Lung (tissue), 12 donors: ENCODE data around the gene ADGRL2. TPM values are rescaled to one million over a fixed set of nuclear protein-coding genes. Genes with fewer than 3 reads are reported as not detected.

Experiments
- ATAC-seq: fragments of 200-7000 bp; cut with Tn5 transposase; one replicate; pipeline ENCODE4 v1.9.1; 2020; ENCODE audit warnings: moderate number of reproducible peaks; ENCODE audit not compliant: insufficient read depth, low FRiP score
- DNase-seq, 3 donors: peaks; one replicate each; pipeline ENCODE4 v3.0.0-alpha.2; 2013 to 2017
- H3K27ac ChIP-seq, 2 donors: one replicate each; pipeline ENCODE4 v1.5.1; 2013; ENCODE audit warnings: mild to moderate bottlenecking in 2 of 2, moderate library complexity in 2 of 2, control low read depth in 1 of 2, inconsistent platforms in 1 of 2, low read depth in 1 of 2, low read length in 1 of 2
- H3K27me3 ChIP-seq, 3 donors: one replicate each; pipeline ENCODE4 v1.5.1; 2013; ENCODE audit warnings: low read length in 2 of 3; ENCODE audit not compliant: control insufficient read depth in 3 of 3, insufficient read depth in 3 of 3
- H3K36me3 ChIP-seq, 4 donors: one replicate each; pipeline ENCODE4 v1.5.1; 2013; ENCODE audit warnings: low read length in 4 of 4, mild to moderate bottlenecking in 1 of 4, moderate library complexity in 1 of 4; ENCODE audit not compliant: control insufficient read depth in 4 of 4, insufficient read depth in 4 of 4
- H3K4me1 ChIP-seq, 5 donors: one replicate each; pipeline ENCODE4 v1.5.1; 2013; ENCODE audit warnings: low read length in 5 of 5, mild to moderate bottlenecking in 2 of 5, moderate library complexity in 1 of 5; ENCODE audit not compliant: control insufficient read depth in 5 of 5, insufficient read depth in 5 of 5
- H3K4me3 ChIP-seq: one replicate; pipeline ENCODE4 v1.5.1; 2013; ENCODE audit warnings: mild to moderate bottlenecking, control low read depth, moderate library complexity
- H3K9ac ChIP-seq, 2 donors: one replicate each; pipeline ENCODE4 v1.5.1; 2013; ENCODE audit warnings: low read length in 2 of 2, control low read depth in 1 of 2; ENCODE audit not compliant: insufficient read depth in 1 of 2
- H3K9me3 ChIP-seq, 4 donors: one replicate each; pipeline ENCODE4 v1.5.1; 2013; ENCODE audit warnings: low read length in 3 of 4, mild to moderate bottlenecking in 1 of 4, moderate library complexity in 1 of 4; ENCODE audit not compliant: control insufficient read depth in 4 of 4, insufficient read depth in 3 of 4
- WGBS, 2 donors: extraction: QIAGEN DNeasy Blood & Tissue Kit; methylation state at CpG; one replicate each; pipeline ENCODE4 v1.1.7; 2013; 5-methylcytosine and 5-hydroxymethylcytosine counted together
- polyA plus RNA-seq, 2 donors: library from polyadenylated mRNA; stranded (reverse); fragments of 200-250 nt; gene quantifications; one replicate each; pipeline ENCODE4 v1.2.1, GENCODE V29; 2013
- total RNA-seq, 2 donors: library from RNA; depleted of rRNA in 1 of 2; stranded (reverse); fragments of >200 nt in 1 of 2; gene quantifications; one replicate each; pipeline ENCODE4 v1.2.1, GENCODE V29; 2014 to 2021
- TF ChIP-seq, protein P1 (sequence below): IDR thresholded peaks from 2 replicates; pipeline ENCODE4 v1.5.1; 2012; ENCODE audit warnings: mild to moderate bottlenecking; ENCODE audit errors: control extremely low read depth, extremely low read depth
- donor health status: control.
- donor health status: control.
- donor health status: Bipolar disorder and iron deficiency.
- donor health status: healthy.
- donor health status: DM: yes; HTN: yes; CAD: no.

The ADGRL2 gene
- total and polyA plus RNA-seq, 4 donors, result 32.5 to 421 (median 72.1) TPM

DNA sequence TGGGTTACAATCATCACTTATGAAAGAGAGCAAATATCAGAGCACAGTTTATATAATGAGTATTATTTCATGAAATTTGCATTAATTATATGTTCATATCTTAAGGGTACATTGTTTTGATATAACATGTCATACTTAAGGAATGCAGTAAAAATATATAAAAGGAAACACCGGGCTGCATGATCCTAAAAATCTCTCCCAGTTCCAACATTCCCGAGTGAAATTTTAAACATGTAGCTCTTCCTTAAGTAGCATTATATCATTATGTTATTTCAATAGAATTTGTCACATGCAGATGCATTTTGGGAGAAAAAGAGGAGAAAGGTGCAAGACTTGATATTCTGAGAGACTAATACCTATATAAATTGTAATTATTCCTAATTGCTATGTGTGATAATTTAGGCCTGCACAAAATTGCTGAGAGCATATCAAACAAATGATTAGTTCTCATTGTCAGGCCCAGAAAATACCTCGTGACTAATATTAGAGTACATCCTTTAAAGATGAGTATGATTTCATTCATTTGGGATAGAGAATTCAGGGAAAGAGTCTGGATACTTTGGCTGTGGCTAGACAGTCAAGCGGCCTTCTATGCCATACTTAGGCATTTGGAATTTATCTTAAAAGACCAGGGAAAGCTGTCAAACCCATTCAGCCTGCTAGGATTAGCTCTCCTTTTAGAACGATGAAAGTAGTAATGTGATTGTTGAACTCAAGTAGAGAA is 86.8 kb downstream of the ADGRL2 start:
- no peaks in the 10 kb centered on the region for H3K9me3 ChIP-seq
- TF ChIP-seq, protein P1, sequence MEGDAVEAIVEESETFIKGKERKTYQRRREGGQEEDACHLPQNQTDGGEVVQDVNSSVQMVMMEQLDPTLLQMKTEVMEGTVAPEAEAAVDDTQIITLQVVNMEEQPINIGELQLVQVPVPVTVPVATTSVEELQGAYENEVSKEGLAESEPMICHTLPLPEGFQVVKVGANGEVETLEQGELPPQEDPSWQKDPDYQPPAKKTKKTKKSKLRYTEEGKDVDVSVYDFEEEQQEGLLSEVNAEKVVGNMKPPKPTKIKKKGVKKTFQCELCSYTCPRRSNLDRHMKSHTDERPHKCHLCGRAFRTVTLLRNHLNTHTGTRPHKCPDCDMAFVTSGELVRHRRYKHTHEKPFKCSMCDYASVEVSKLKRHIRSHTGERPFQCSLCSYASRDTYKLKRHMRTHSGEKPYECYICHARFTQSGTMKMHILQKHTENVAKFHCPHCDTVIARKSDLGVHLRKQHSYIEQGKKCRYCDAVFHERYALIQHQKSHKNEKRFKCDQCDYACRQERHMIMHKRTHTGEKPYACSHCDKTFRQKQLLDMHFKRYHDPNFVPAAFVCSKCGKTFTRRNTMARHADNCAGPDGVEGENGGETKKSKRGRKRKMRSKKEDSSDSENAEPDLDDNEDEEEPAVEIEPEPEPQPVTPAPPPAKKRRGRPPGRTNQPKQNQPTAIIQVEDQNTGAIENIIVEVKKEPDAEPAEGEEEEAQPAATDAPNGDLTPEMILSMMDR, result no peak
- H3K9ac ChIP-seq, result no peak overlapping the region
- H3K4me3 ChIP-seq, result no peak overlapping the region
- no peak for DNase-seq
- WGBS, 2 donors, result 72% methylated on average over 5 of the region's 5 CpGs
- peaks cover 0 to 4% (median 0%) of the 10 kb centered on the region in 4 donors for H3K36me3 ChIP-seq
- no peak for ATAC-seq
- no peak overlapping the region for H3K27ac ChIP-seq
- H3K27me3 ChIP-seq, result no peaks in the 10 kb centered on the region
- peaks cover 0 to 19% (median 5%) of the 10 kb centered on the region in 5 donors for H3K4me1 ChIP-seq

DNA sequence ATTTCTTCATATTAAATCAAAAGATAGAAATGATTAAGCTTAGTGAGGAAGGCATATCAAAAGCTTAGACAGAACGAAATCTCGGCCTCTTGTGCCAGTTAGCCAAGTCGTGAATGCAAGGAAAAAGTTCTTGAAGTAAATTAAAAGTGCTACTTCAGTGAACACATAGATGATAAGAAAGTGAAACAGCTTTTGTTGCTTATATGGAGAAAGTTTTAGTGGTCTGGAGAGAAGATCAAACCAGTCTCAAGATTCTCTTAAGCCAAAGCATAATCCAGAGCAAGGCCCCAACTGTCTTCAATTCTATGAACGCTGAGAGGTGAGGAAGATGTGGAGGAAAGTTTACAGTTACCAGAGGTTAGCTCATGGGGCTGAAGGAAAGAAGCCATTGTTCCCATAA is 88.4 kb downstream of the ADGRL2 start:
- ATAC-seq (no peak), DNase-seq (no peak)
- H3K9me3 ChIP-seq, result no peaks in the 10 kb centered on the region
- TF ChIP-seq, protein P1, result no peak
- no peak overlapping the region for H3K27ac ChIP-seq
- WGBS, 2 donors, result 62 to 81% methylated on average over 4 of the region's 4 CpGs
- peaks cover 0 to 4% (median 0%) of the 10 kb centered on the region in 4 donors for H3K36me3 ChIP-seq
- H3K27me3 ChIP-seq, result no peaks in the 10 kb centered on the region
- no peak overlapping the region for H3K9ac ChIP-seq
- H3K4me1 ChIP-seq, result peaks cover 0 to 15% (median 6%) of the 10 kb centered on the region in 5 donors
- no peak overlapping the region for H3K4me3 ChIP-seq

DNA sequence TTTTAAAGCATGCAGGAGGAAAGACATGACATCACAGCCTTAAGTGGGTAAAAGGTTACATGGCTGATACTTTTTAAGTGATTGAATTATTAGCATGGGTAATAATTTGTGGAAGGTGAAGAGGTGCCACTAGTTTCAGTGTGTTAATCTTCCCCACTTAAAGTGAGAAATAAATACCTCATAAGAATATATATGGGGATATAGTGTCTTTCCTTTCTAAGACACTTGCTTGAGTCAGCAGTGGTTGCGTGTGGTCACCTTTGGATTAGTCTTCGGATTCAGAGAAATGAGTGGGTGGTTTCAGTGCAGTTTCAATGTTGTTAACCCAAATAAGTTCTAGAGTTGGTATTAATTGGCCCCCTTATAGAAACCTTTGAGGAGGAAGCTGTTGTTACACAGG is 94.1 kb downstream of the ADGRL2 start:
- DNase-seq (no peak), ATAC-seq (no peak)
- Histone ChIP-seq H3K36me3 (peaks cover 0 to 4% (median 0%) of the 10 kb centered on the region in 4 donors), H3K9ac (no peak overlapping the region), H3K9me3 (no peaks in the 10 kb centered on the region), H3K27me3 (no peaks in the 10 kb centered on the region), H3K4me1 (peaks cover 0 to 20% (median 9%) of the 10 kb centered on the region in 5 donors), H3K4me3 (no peak overlapping the region), H3K27ac (no peak overlapping the region)
- TF ChIP-seq, protein P1, result no peak
- WGBS, 2 donors, result 85 to 91% methylated on average over 2 of the region's 2 CpGs
